ENCODE data around the gene PRLR.

Gene PRLR

GRCh38 chr5:35233601-35234000 is 3.3 kb upstream of the PRLR start:
- DNase-seq (ENCODE audit: low read depth in 2 of 2): no peak

- no peak for DNase-seq (ENCODE audit: low read depth in 2 of 2)
Observed at GRCh38 chr5:35233121-35233520, 2.8 kb upstream of the PRLR start.

GRCh38 chr5:35232124-35232523 is 1.8 kb upstream of the PRLR start:
- no peak for DNase-seq (ENCODE audit: low read depth in 2 of 2)

- no peak for DNase-seq (ENCODE audit: low read depth in 2 of 2)
Observed at GRCh38 chr5:35229076-35230037, 930 bp downstream of the PRLR start.

- no peak for DNase-seq (ENCODE audit: low read depth in 2 of 2)
Observed at GRCh38 chr5:35228310-35228709, 2.0 kb downstream of the PRLR start.

DNA sequence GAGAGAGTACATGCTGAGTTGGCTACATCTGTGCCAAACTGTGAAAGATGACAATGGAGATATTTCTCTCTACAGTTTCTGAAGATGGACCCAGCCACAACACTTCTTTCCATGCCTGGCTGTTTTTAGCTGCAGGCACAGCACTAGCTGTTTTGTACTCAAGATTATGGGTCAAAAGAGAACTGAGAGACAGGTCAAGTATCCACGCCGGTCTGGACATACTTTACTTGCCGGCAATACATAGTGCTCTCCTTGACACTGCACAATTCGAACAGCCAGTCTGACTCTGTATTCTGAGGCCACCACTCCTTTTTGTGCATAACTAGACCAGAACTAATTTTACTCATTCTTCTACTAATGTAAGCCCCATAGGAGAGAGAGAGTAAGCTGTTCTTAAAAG is 2.6 kb downstream of the PRLR start:
- DNase-seq (ENCODE audit: low read depth in 2 of 2): no peak

GRCh38 chr5:35223787-35224395 is 6.4 kb downstream of the PRLR start:
- no peak for DNase-seq (ENCODE audit: low read depth in 2 of 2)

- no peak for DNase-seq (ENCODE audit: low read depth in 2 of 2)
Observed at GRCh38 chr5:35220967-35221366, 9.3 kb downstream of the PRLR start.

DNA sequence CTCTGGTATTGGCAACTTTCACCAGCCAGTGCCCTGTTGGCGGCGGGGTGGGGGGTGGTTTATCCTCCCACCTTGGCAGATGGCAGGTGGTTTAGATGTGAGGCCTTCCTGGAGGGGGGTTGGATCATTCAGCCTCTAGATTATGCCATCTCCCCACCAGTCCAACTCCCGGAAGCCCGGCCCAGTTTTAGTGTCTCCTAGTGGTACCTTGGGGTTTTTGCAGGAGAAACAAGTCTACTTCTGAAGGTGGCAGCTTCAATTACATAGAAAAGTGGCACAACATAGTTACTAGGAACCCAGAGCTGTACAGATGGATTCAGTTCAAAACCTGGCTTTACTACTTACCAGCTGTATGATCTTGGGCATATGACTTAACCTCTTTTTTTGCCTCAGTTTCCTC is 11.3 kb downstream of the PRLR start:
- DNase-seq (ENCODE audit: low read depth in 2 of 2): no peak

GRCh38 chr5:35214051-35214450 is 16.2 kb downstream of the PRLR start:
- DNase-seq (ENCODE audit: low read depth in 2 of 2): no peak

GRCh38 chr5:35213608-35214007 is 16.7 kb downstream of the PRLR start:
- DNase-seq (ENCODE audit: low read depth in 2 of 2): no peak

- no peak for DNase-seq (ENCODE audit: low read depth in 2 of 2)
Observed at GRCh38 chr5:35212122-35212982, 17.9 kb downstream of the PRLR start.

- no peak for DNase-seq (ENCODE audit: low read depth in 2 of 2)
Observed at GRCh38 chr5:35209862-35210261, 20.4 kb downstream of the PRLR start.

DNA sequence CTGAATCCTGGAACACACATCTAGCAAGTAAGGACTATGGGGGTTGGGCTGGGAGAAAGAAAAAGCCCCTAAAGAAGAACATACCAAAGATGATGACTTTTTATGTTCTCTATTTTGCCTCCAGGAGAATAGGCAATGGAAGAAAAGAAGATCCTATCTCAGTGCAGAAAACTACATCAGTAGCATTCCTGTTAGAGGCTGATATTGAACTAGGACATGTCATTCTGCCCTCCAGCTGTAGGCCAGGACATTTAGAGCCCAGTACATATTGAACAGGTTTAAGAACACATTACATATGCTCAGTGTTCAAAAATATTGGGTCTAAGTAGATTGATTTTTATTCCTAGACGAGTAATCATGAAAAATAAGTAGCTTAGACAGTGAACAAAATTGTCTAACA is 24.7 kb downstream of the PRLR start:
- DNase-seq (ENCODE audit: low read depth in 2 of 2): no peak

- no peak for DNase-seq (ENCODE audit: low read depth in 2 of 2)
Observed at GRCh38 chr5:35205186-35205585, 25.1 kb downstream of the PRLR start.

DNA sequence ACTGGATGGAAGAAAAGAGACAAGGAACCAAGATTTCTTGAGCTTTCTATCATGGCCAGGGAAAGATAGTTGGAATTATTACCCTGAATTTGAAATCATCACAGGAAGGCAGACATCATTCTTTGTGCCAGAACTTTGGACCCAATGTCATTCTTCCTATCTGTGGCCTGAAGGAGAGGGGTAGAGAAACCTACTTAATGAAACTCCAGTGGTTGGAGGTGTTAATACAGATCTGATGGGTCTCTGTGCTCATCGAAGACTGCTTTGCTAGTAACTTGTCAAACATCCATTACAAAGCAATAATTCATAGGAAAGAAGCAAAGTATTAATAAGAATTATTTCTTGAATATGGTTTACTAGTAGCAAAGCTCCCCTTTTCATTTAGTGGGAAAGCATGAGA is 26.9 kb downstream of the PRLR start:
- no peak for DNase-seq (ENCODE audit: low read depth in 2 of 2)

DNA sequence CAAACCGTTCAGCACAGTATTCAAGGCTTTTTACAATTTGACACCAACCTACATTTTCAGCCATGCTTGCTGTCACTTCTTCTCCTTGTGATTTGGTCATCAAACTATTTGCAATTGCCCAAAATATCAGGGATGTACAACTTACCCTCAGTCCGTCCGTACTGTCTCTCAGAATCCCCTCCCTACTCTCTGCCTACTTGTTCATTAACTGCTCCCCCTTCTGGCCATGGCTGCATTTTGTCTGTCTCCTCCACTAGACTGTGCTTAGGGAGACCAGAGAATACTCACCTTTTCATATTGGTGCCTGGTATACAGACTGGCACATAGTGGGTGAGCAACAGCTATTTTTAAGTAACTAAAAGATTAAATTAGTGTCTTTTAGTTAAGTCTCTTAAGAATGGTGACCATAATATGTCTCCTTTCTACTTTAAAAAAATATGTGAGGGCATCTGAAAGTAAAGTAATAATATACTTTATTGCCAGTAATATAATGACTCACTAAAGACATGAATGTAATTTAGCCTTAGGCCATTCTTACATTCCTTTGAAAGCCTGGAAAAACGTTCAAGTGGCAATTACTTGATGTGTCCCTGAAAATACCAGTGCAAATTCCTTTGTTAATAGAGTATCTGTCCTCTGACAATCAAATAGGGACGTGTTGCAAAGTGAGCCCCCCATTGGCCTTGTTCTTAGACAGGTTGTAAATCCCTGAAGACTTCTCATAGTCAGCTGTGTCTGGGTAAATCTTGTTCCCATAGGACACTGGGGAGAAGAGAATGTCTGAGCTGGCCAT is 27.8 kb downstream of the PRLR start:
- DNase-seq (ENCODE audit: low read depth in 2 of 2): no peak

- no peak for DNase-seq (ENCODE audit: low read depth in 2 of 2)
Observed at GRCh38 chr5:35201291-35201690, 29.0 kb downstream of the PRLR start.

DNA sequence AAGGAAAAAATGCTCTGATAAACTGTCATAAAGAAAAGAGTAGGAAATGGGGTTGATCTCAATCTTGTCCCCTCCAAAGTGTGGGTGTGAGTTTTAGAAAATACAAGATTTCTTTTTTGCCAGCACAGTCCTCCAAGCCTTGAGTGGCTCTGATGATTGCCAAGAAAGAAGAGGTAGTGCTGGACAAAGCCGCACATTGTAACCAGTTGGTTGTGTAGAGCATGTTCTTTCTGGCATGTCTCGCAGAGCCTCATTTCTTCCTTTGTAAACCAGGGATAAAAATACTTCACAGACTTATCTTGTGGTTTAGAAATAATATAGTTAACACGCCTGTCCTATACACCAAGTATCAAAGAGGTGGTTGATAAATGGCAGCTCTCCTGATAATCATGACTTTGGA is 30.4 kb downstream of the PRLR start:
- DNase-seq (ENCODE audit: low read depth in 2 of 2): no peak

GRCh38 chr5:35198686-35199085 is 31.6 kb downstream of the PRLR start:
- DNase-seq (ENCODE audit: low read depth in 2 of 2): no peak

- DNase-seq (ENCODE audit: low read depth in 2 of 2): no peak
Observed at GRCh38 chr5:35198075-35198474, 32.2 kb downstream of the PRLR start.

GRCh38 chr5:35197351-35197750 is 32.9 kb downstream of the PRLR start:
- DNase-seq (ENCODE audit: low read depth in 2 of 2): no peak
